Mammary epithelial cell (primary cell): Measurements from ENCODE around the gene FBXL7.

Experiments used
- CTCF ChIP-seq, 2 donors: IDR thresholded peaks in 1 of 2; conservative IDR thresholded peaks in 1 of 2; 2 replicates each; pipeline ENCODE4 v1.5.1; 2011 to 2012; ENCODE audit warnings: inconsistent platforms in 2 of 2, low read length in 2 of 2, mild to moderate bottlenecking in 2 of 2, control low read depth in 1 of 2, low read depth in 1 of 2; ENCODE audit not compliant: insufficient read depth in 1 of 2; ENCODE audit errors: extremely low read depth in 1 of 2
- EZH2 ChIP-seq: IDR thresholded peaks from 2 replicates; pipeline ENCODE4 v1.6.1; 2012; ENCODE audit warnings: low read length, inconsistent platforms, borderline replicate concordance

GRCh38 chr5:15898641-15899040, 398.7 kb downstream of the FBXL7 start:
- TF ChIP-seq CTCF (conservative IDR thresholded peaks at IDR 0.05 in 1 of 2, IDR thresholded peaks at IDR 0.05 in 1 of 2; ENCODE audit: extremely low read depth in 1 of 2, insufficient read depth in 1 of 2, low read depth in 1 of 2, low read length in 2 of 2) (no peak), EZH2 (no peak)
